ENCODE data around the gene EBF4. TPM values are rescaled to one million over a fixed set of nuclear protein-coding genes. Genes with fewer than 3 reads are reported as not detected.
A peak's percentile ranks its signal among the peaks of the same experiment; 100 is the strongest.

The EBF4 gene
- total and polyA plus RNA-seq, 12 donors: 2.0 to 8.0 (median 3.7) TPM

- Histone ChIP-seq H3K36me3 (no peaks in the 10 kb centered on the region), H3K9me3 (no peaks in the 10 kb centered on the region), H3K4me1 (peaks cover 8 to 30% (median 25%) of the 10 kb centered on the region in 9 donors), H3K27me3 (peaks cover 5 to 87% (median 57%) of the 10 kb centered on the region in 7 donors), H3K4me3 (peak overlapping the region in 9 of 10 donors; percentile 40 to 57 (median 50)), H3K27ac (no peak overlapping the region)
- DNase-seq (no peak), ATAC-seq (peak in 1 of 8 donors; percentile 3)
- peak; percentile 29 to 80 (median 62) for TF ChIP-seq CTCF (IDR thresholded peaks at IDR 0.05)
- 8% methylated on average over 44 to 47 of the region's 47 CpGs for WGBS, 2 donors
- intact Hi-C loops (cut with DNase I): loop anchor here in 9 of 10 donors (5.0 to 10.0 kb wide), 6 partner anchors 66 to 252 kb away; partner anchors contain the start of genes PCED1A (in 1 of the 9) and VPS16 (in 1 of the 9)
Measured at GRCh38 chr20:2752567-2753460, 60.2 kb downstream of the EBF4 start.

GRCh38 chr20:2753461-2754040 lies 61.0 kb downstream of the EBF4 start:
- 86 to 91% methylated on average over 6 of the region's 6 CpGs for WGBS, 2 donors
- no peaks in the 10 kb centered on the region for H3K36me3 ChIP-seq
- TF ChIP-seq CTCF (IDR thresholded peaks at IDR 0.05): no peak
- peaks cover 8 to 30% (median 25%) of the 10 kb centered on the region in 9 donors for H3K4me1 ChIP-seq
- peaks cover 5 to 86% (median 57%) of the 10 kb centered on the region in 7 donors for H3K27me3 ChIP-seq
- no peak overlapping the region for H3K27ac ChIP-seq
- no peaks in the 10 kb centered on the region for H3K9me3 ChIP-seq
- intact Hi-C loops (cut with DNase I): loop anchor here in 9 of 10 donors (5.0 to 10.0 kb wide), 6 partner anchors 66 to 251 kb away; partner anchors contain the start of genes PCED1A (in 1 of the 9) and VPS16 (in 1 of the 9)
- H3K4me3 ChIP-seq: no peak overlapping the region
- DNase-seq (no peak), ATAC-seq (no peak)

GRCh38 chr20:2754424-2754823 lies 61.8 kb downstream of the EBF4 start:
- peaks cover 8 to 30% (median 25%) of the 10 kb centered on the region in 9 donors for H3K4me1 ChIP-seq
- DNase-seq (no peak), ATAC-seq (no peak)
- intact Hi-C loops (cut with DNase I): loop anchor here in 9 of 10 donors (5.0 to 10.0 kb wide), 6 partner anchors 67 to 250 kb away; partner anchors contain the start of genes PCED1A (in 1 of the 9) and VPS16 (in 1 of the 9)
- 75 to 80% methylated on average over 2 of the region's 2 CpGs for WGBS, 2 donors
- no peak overlapping the region for H3K4me3 ChIP-seq
- H3K27me3 ChIP-seq: peaks cover 5 to 88% (median 62%) of the 10 kb centered on the region in 7 donors
- no peaks in the 10 kb centered on the region for H3K36me3 ChIP-seq
- H3K27ac ChIP-seq: no peak overlapping the region
- no peaks in the 10 kb centered on the region for H3K9me3 ChIP-seq
- no peak for TF ChIP-seq CTCF (IDR thresholded peaks at IDR 0.05)

GRCh38 chr20:2755451-2756055 lies 63.0 kb downstream of the EBF4 start:
- Histone ChIP-seq H3K4me3 (no peak overlapping the region), H3K27ac (no peak overlapping the region), H3K9me3 (no peaks in the 10 kb centered on the region), H3K4me1 (peaks cover 8 to 29% (median 25%) of the 10 kb centered on the region in 9 donors), H3K36me3 (no peaks in the 10 kb centered on the region), H3K27me3 (peaks cover 5 to 89% (median 72%) of the 10 kb centered on the region in 7 donors)
- DNase-seq (no peak), ATAC-seq (no peak)
- 51 to 60% methylated on average over 18 of the region's 18 CpGs for WGBS, 2 donors
- intact Hi-C loops (cut with DNase I): loop anchor here in 7 of 10 donors (5.0 to 10.0 kb wide), 6 partner anchors 89 to 249 kb away; partner anchors contain the start of genes PCED1A (in 1 of the 7) and VPS16 (in 1 of the 7)
- no peak for TF ChIP-seq CTCF (IDR thresholded peaks at IDR 0.05)

Measured in heart right ventricle (tissue), 16 donors.